Subcutaneous abdominal adipose tissue (tissue), 5 donors: ENCODE results near the gene UPF2.
A peak's percentile ranks its signal among the peaks of the same experiment; 100 is the strongest.

Experiments
- H3K27ac ChIP-seq: one replicate; pipeline ENCODE4 v1.7.0; 2013; ENCODE audit warnings: low read depth, mild to moderate bottlenecking, inconsistent platforms, low read length, moderate library complexity
- H3K27me3 ChIP-seq, 5 donors: one replicate each; pipeline ENCODE4 v1.7.0; 2013; ENCODE audit warnings: low read length in 5 of 5, inconsistent platforms in 1 of 5; ENCODE audit not compliant: control insufficient read depth in 5 of 5, insufficient read depth in 4 of 5
- H3K36me3 ChIP-seq, 5 donors: one replicate each; pipeline ENCODE4 v1.7.0; 2013; ENCODE audit warnings: low read length in 5 of 5; ENCODE audit not compliant: control insufficient read depth in 5 of 5, insufficient read depth in 5 of 5
- H3K4me1 ChIP-seq, 5 donors: one replicate each; pipeline ENCODE4 v1.7.0; 2013; ENCODE audit warnings: low read length in 5 of 5, mild to moderate bottlenecking in 3 of 5, moderate library complexity in 1 of 5; ENCODE audit not compliant: control insufficient read depth in 5 of 5, insufficient read depth in 5 of 5
- H3K4me3 ChIP-seq, 5 donors: one replicate each; pipeline ENCODE4 v1.7.0; 2013; ENCODE audit warnings: low read length in 5 of 5, low read depth in 1 of 5
- H3K9ac ChIP-seq, 5 donors: one replicate each; pipeline ENCODE4 v1.7.0; 2013; ENCODE audit warnings: low read length in 5 of 5, mild to moderate bottlenecking in 4 of 5, moderate library complexity in 3 of 5
- H3K9me3 ChIP-seq, 5 donors: one replicate each; pipeline ENCODE4 v1.7.0; 2013; ENCODE audit warnings: low read length in 5 of 5; ENCODE audit not compliant: control insufficient read depth in 5 of 5
- donor health status: healthy.
- donor health status: healthy.
- donor health status: healthy.
- donor health status: healthy.
- donor health status: healthy.

UPF2 gene

DNA sequence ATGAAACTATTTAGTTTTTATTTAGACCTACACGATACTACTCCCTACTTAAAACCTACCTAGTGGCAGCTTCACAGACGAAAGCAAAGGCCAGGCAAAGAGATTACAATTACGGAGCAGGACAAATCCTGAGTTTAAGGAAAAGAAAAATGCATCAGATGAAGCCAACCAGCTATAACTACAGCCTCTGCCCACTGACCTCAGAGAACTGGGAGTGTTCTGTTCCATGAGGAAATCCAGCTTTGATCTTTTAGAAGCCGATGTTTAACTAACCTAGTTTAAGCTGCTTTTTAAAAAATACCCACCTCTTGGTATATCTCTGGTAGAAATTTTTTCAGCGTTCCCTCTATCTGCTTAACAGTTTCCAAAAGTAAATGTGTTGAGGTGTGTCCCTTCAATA is 3.0 kb upstream of the UPF2 start:
- Histone ChIP-seq H3K27ac (no peak overlapping the region), H3K4me3 (no peak overlapping the region), H3K4me1 (peaks cover 0 to 21% (median 20%) of the 10 kb centered on the region in 5 donors), H3K9me3 (no peaks in the 10 kb centered on the region), H3K9ac (no peak overlapping the region), H3K27me3 (peaks cover 0 to 3% (median 0%) of the 10 kb centered on the region in 5 donors), H3K36me3 (no peaks in the 10 kb centered on the region)

GRCh38 chr10:12042409-12042796 is 206 bp downstream of the UPF2 start:
- Histone ChIP-seq H3K9ac (peak overlapping the region; percentile 60 to 99 (median 93)), H3K4me3 (peak overlapping the region; percentile 89 to 95 (median 92)), H3K9me3 (no peaks in the 10 kb centered on the region), H3K27me3 (peaks cover 0 to 3% (median 0%) of the 10 kb centered on the region in 5 donors), H3K36me3 (no peaks in the 10 kb centered on the region), H3K27ac (peak overlapping the region; percentile 98), H3K4me1 (peaks cover 0 to 27% (median 21%) of the 10 kb centered on the region in 5 donors)

GRCh38 chr10:12041766-12042408 is 722 bp downstream of the UPF2 start:
- H3K9ac ChIP-seq, result peak overlapping the region; percentile 60 to 99 (median 93)
- no peaks in the 10 kb centered on the region for H3K36me3 ChIP-seq
- peak overlapping the region; percentile 98 for H3K27ac ChIP-seq
- peaks cover 0 to 32% (median 25%) of the 10 kb centered on the region in 5 donors for H3K4me1 ChIP-seq
- no peaks in the 10 kb centered on the region for H3K9me3 ChIP-seq
- H3K27me3 ChIP-seq, result peaks cover 0 to 3% (median 0%) of the 10 kb centered on the region in 5 donors
- H3K4me3 ChIP-seq, result peak overlapping the region; percentile 89 to 95 (median 92)

- Histone ChIP-seq H3K9ac (no peak overlapping the region), H3K9me3 (no peaks in the 10 kb centered on the region), H3K36me3 (peaks cover 8 to 25% (median 19%) of the 10 kb centered on the region in 5 donors), H3K27me3 (no peaks in the 10 kb centered on the region), H3K4me1 (peaks cover 0 to 20% (median 7%) of the 10 kb centered on the region in 5 donors), H3K4me3 (no peak overlapping the region), H3K27ac (no peak overlapping the region)
Measured at GRCh38 chr10:12036073-12036655, 6.4 kb downstream of the UPF2 start.

DNA sequence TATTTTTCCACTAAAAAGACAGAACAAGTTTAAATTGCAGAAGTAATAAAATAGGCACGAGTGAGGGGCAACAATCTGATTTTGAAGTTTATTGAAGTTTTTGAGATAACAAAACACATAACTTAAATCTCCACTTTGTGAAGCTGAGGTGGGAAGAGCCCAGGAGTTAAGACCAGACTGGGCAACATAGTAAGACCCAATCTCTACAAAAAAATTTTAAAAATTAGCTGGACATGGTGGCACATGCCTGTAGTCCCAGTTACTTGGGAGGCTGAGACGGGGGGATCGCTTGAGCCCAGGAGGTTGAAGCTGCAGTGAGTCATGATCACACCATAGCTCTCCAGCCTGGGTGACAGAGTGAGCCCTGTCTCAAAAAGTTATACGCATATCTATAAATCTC is 11.2 kb downstream of the UPF2 start:
- Histone ChIP-seq H3K9ac (no peak overlapping the region), H3K27me3 (no peaks in the 10 kb centered on the region), H3K4me3 (no peak overlapping the region), H3K27ac (no peak overlapping the region), H3K9me3 (no peaks in the 10 kb centered on the region), H3K36me3 (peaks cover 28 to 48% (median 29%) of the 10 kb centered on the region in 5 donors), H3K4me1 (peaks cover 0 to 7% (median 0%) of the 10 kb centered on the region in 5 donors)

DNA sequence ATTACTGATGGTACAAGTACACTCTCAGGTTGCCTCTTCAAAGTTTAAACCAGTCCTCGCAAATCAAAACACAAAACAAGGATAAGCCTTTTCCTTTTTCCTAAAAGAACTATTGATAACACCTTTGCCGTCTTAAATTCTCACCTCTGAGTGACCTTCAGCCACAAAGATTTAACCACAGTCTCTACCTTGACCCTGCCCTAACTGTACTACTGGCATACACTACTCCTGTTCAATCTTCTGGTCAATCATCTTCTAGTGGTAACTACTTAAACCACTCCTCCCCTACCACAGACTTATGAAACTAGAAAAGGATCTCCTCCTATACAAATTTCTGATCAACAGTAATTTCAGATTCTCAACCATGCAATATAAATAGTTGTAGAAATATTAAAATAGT is 15.1 kb downstream of the UPF2 start:
- Histone ChIP-seq H3K9ac (no peak overlapping the region), H3K36me3 (peaks cover 11 to 31% (median 22%) of the 10 kb centered on the region in 5 donors), H3K4me1 (peaks cover 0 to under 1% (median 0%) of the 10 kb centered on the region in 5 donors), H3K27me3 (no peaks in the 10 kb centered on the region), H3K9me3 (no peaks in the 10 kb centered on the region), H3K27ac (no peak overlapping the region), H3K4me3 (no peak overlapping the region)

- peaks cover 0 to 4% (median 0%) of the 10 kb centered on the region in 5 donors for H3K4me1 ChIP-seq
- H3K27me3 ChIP-seq, result no peaks in the 10 kb centered on the region
- no peak overlapping the region for H3K9ac ChIP-seq
- H3K9me3 ChIP-seq, result no peaks in the 10 kb centered on the region
- H3K27ac ChIP-seq, result no peak overlapping the region
- H3K36me3 ChIP-seq, result peaks cover 10 to 27% (median 15%) of the 10 kb centered on the region in 5 donors
- no peak overlapping the region for H3K4me3 ChIP-seq
Measured at GRCh38 chr10:12025591-12025990, 17.0 kb downstream of the UPF2 start.

DNA sequence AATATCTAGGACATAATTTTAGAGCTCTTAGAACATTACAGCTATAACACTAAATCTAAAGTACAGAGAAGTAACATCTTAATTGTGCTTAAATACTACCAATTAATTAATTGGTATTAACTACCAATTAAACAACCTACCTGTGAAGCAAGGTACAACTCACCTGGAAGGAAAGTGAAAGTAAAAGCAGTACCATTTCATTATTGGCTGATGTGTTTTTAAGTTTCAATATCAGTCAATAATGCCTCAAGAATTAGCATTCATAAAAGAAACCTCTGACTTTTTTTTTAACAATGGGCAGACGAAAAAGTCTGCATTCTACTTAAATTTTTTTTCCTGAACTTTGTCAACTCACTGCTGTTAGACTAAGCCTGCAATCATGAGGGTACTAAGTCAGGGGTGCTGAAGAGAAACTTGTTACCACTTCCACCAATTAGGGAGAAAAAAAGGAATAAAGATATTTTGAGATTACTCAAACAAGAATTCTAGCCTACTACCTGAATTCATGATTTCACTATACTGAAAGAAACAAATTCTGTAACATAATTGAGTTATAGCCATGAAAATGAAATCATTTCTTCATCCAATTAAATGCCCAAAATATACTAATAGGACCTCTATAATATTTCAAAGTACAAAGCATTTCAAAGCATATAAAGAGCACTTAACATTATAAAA is 19.9 kb downstream of the UPF2 start:
- Histone ChIP-seq H3K27ac (no peak overlapping the region), H3K9me3 (no peaks in the 10 kb centered on the region), H3K36me3 (peaks cover 0 to 9% (median 3%) of the 10 kb centered on the region in 5 donors), H3K9ac (no peak overlapping the region), H3K4me1 (peaks cover 0 to 6% (median 0%) of the 10 kb centered on the region in 5 donors), H3K4me3 (no peak overlapping the region), H3K27me3 (no peaks in the 10 kb centered on the region)

DNA sequence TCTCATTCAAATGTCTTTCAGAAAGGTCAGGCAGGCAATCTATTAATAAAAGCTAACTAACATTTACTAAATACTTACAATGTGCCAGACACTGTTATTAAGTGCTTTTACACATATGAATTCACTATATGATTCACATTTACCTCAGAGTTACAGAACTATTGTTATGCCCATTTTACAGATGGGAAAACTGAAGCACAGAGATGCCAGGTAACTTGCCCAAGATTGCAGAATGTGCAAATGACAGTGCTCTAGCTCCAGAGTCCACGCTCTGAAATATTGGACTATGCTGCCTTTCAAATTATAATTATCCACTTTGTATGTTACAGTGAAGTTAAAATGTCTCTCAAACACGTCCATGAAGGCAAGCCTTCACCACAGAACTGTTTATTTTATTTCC is 22.0 kb downstream of the UPF2 start:
- no peak overlapping the region for H3K4me3 ChIP-seq
- peaks cover 0 to 6% (median 0%) of the 10 kb centered on the region in 5 donors for H3K4me1 ChIP-seq
- H3K27me3 ChIP-seq, result no peaks in the 10 kb centered on the region
- peaks cover 0 to 4% (median 2%) of the 10 kb centered on the region in 5 donors for H3K36me3 ChIP-seq
- no peak overlapping the region for H3K9ac ChIP-seq
- no peaks in the 10 kb centered on the region for H3K9me3 ChIP-seq
- no peak overlapping the region for H3K27ac ChIP-seq
